ENCODE measurements around the gene PLXNB3.

PLXNB3 gene

GRCh38 chrX:153780678-153781427 lies 16.8 kb downstream of the PLXNB3 start, which contains the start of gene SRPK3:
Gene SRPK3, plus strand, starts transcription at chrX:153781041. Its CDS starts 46 bp downstream, at chrX:153781087.
- no peak for TF ChIP-seq CTCF (IDR thresholded peaks at IDR 0.05; ENCODE audit: control insufficient read depth, insufficient read depth, low read depth, low read length, missing control alignments)
- DNase-seq (ENCODE audit: low read depth), result no peak
- no peak within 1 kb of the TSS for H3K4me3 ChIP-seq (ENCODE audit: control insufficient read depth, low read depth, low read length)

GRCh38 chrX:153781428-153782047 lies 17.5 kb downstream of the PLXNB3 start:
- DNase-seq (ENCODE audit: low read depth), result no peak
- no peak overlapping the region for H3K4me3 ChIP-seq (ENCODE audit: control insufficient read depth, low read depth, low read length)
- no peak for TF ChIP-seq CTCF (IDR thresholded peaks at IDR 0.05; ENCODE audit: control insufficient read depth, insufficient read depth, low read depth, low read length, missing control alignments)

- DNase-seq (ENCODE audit: low read depth), result no peak
- H3K4me3 ChIP-seq (ENCODE audit: control insufficient read depth, low read depth, low read length), result no peak overlapping the region
- TF ChIP-seq CTCF (IDR thresholded peaks at IDR 0.05; ENCODE audit: control insufficient read depth, insufficient read depth, low read depth, low read length, missing control alignments), result no peak
Measured at GRCh38 chrX:153782313-153782712, 18.3 kb downstream of the PLXNB3 start.

GRCh38 chrX:153782871-153783270 lies 18.8 kb downstream of the PLXNB3 start:
- no peak for TF ChIP-seq CTCF (IDR thresholded peaks at IDR 0.05; ENCODE audit: control insufficient read depth, insufficient read depth, low read depth, low read length, missing control alignments)
- no peak overlapping the region for H3K4me3 ChIP-seq (ENCODE audit: control insufficient read depth, low read depth, low read length)
- no peak for DNase-seq (ENCODE audit: low read depth)

GRCh38 chrX:153783378-153784013 lies 19.4 kb downstream of the PLXNB3 start:
- TF ChIP-seq CTCF (IDR thresholded peaks at IDR 0.05; ENCODE audit: control insufficient read depth, insufficient read depth, low read depth, low read length, missing control alignments), result no peak
- H3K4me3 ChIP-seq (ENCODE audit: control insufficient read depth, low read depth, low read length), result no peak overlapping the region
- DNase-seq (ENCODE audit: low read depth), result no peak

GRCh38 chrX:153784325-153784967 lies 20.4 kb downstream of the PLXNB3 start:
- no peak overlapping the region for H3K4me3 ChIP-seq (ENCODE audit: control insufficient read depth, low read depth, low read length)
- TF ChIP-seq CTCF (IDR thresholded peaks at IDR 0.05; ENCODE audit: control insufficient read depth, insufficient read depth, low read depth, low read length, missing control alignments), result no peak
- DNase-seq (ENCODE audit: low read depth), result no peak
